Activated gamma-delta T cell treated with Interleukin-2 at 50 U/mL for 16 hours (primary cell): ENCODE measurements around the gene TBCB.
"Not testable (repeated sequence)": the region's sequence is repeated elsewhere in the genome, so short reads cannot be mapped to it uniquely, and the experiment has no call there.

Source experiments
- DNase-seq: peaks from one replicate; pipeline ENCODE4 v3.0.0-alpha.2; 2020

The TBCB gene

DNA sequence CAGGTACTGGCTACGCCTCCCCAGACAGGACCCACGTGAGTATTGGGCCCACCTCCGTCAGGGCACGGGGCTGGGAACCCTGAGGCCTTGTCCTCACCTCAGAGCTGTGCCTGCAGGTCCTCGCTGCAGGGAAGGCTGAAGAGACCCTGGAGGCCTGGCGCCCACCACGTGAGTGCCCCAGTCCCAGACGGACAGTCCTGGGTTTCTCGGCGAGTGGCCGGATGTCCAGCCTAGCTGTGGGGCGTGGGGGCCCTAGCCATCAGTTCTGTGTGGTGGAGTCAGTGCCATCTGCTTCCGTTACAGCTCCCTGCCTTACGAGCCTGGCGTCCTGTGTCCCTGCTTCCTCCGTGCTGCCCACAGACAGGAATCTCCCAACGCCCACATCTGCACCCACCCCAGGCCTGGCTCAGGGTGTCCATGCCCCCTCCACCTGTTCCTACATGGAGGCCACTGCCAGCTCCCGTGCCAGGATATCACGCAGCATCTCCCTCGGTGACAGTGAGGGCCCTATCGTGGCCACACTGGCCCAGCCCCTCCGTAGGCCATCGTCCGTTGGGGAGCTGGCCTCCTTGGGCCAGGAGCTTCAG is 12.1 kb upstream of the TBCB start:
- DNase-seq: no peak

DNA sequence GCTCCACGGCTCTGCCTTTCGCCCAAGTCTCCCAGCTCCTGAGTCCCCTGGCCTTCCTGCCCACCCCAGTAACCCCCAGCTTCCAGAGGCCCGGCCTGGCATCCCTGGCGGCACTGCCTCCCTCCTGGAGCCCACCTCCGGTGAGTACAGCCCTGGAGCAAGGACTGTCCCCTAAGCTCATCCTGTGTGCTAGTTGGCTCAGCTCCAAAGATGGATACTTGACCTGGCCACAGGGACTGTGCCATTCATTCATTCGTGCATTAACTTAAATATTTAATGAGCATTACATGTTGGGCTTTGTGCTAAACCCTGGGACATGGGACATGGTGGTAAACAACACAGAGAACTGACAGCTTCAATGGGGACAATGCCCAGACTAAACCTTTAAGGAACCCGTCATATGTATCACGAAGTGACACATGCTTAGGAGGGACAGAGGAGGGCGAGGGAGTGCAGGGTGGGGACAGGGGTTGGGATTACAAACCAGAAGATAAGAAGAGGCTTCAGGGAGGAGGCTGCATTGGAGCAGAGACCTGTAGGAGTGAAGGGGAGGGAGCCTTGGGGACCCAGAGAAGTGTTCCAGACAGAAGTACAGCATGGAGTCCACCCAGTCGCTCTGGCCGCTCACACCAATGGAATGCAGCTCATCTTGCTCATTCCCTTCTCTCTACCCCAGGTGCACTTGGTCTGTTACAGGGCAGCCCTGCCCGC is 11.3 kb upstream of the TBCB start:
- no peak for DNase-seq

DNA sequence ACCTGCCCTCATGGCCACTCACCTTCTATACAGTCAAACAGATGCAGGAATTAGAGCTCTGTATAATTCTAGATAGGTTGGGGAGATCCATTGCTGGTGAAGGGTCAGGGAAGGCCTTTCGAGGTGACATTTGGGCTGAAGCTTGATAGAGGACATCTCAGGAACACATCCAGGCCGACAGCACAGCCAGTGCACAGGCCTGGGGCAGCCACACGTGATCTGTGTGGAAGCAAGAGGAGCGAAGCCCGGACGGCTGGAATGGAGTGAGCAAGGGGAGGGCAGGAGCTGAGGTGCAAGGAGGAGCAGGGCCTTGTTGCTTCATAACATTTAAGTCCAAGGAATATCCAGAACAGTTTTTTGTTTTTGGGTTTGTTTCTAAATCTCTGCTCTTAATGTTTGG is 8.8 kb upstream of the TBCB start:
- DNase-seq: no peak

DNA sequence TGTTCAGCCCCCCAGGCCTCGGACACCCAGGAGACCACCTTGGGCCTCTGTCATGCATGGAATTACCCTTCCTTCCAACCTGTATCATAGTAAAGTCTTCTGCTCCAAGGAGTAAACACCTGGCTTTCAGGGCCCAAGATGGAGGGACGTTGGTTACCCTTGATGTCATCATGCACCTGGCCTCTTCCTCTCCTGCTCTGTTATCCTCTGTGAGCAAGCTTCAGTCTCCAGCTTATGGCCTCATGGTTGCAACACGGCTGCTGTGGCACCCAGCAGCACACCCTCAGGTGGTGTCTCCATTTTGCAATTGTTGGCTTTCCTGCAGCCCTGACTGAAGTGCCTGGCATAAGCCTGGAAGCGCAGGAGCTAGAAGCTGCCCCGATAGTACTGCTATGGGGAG is 8.3 kb upstream of the TBCB start:
- no peak for DNase-seq

DNA sequence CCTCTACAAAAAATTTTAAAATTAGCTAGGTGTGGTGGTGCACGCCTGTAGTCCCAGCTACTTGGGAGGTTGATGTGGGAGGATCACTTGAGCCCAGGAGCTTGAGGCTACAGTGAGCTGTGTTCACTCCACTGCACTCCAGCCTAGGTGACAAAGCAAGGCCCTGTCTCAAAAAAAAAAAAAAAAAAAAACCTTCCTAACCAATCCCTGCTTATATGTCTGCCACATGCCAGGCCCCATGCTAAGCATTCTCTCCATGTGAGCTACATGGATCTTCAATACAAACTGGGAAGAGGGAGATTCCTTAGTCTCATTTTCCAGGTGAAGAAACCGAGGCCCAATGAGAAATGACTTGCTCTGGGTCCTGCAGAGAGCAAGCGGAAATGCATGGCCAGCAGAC is 6.6 kb upstream of the TBCB start:
- no peak for DNase-seq

DNA sequence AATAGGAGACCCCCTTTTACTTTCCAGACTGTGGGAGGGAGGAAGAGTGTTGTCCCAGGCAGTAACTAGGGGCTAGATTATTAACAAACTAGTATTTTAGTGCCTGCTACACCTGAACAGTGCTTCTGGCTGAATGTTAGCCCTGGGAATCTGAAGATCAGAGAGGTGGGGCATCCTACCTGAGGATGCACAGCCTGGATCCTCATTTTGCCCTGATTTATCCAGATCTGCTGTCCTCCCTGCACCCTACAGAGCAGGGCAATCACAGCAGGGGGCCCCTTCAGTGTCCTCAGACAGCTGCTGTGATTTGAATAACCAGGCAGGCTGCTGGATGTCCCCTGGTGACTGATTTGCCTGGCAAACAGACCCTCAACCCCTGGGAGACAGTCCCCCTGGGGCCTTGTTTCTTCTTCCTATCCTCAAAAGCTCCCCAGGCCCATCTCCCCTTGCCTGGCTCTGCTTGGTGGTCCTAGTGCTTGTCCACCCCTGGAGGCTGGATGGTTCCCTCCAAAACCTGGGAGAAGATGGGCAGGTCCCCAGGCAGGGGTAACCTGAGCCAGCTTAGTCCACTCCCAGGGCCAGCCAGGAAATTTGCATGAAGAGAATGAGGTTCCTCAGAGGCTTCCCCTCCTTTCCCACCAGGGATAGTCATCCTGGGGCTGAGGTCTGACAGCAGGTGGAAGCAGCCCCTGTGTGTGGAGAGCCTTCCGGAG is 4.6 kb upstream of the TBCB start, which contains the start of gene OVOL3:
Gene OVOL3 (plus strand): TSS at position 657 of the 713 bp plus-strand sequence. CDS start 60 bp downstream, outside the sequence.
- no peak for DNase-seq

DNA sequence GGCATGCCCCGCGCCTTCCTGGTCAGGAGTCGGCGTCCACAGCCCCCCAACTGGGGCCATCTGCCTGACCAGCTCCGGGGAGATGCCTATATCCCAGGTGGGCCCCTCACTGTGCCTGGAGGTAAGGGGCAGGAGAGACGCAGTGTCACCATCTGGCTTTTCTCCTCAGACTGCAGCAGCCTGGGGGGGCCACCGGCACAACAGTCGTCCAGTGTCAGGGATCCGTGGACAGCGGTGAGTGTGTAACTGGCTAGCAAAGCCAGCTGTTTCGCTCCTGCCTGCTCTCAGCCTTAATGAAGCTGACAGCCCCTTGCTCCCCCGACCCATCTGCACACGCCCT is 4.1 kb upstream of the TBCB start:
- DNase-seq: no peak

DNA sequence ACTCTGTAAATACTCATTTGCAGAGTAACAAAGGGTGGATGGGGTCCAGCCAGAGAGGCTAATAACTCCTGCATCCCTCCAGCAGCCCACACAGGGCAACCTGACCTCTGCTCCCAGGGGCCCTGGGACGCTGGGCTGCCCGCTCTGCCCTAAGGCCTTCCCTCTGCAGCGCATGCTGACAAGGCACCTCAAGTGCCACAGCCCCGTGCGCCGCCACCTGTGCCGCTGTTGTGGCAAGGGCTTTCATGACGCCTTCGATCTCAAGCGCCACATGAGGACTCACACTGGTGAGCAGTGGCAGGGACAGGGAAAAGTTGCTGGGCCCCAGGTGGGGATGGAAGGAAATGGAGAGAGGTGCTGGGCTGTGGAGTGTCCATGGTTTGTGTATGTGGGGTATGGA is 2.6 kb upstream of the TBCB start:
- DNase-seq: no peak

DNA sequence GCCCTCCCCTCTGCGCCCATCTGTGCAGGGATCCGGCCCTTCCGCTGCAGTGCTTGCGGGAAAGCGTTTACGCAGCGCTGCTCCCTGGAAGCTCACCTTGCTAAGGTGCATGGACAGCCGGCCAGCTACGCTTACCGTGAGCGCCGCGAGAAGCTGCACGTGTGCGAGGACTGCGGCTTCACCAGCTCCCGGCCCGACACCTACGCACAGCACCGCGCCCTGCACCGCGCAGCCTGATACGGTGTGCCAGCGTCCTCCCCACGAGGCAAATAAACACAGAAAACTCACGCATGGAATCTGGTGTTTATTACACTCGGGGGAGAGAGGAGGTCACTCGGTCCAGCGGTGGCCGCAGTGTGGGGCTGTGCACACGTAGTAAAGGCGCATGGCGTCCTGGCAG is 1.8 kb upstream of the TBCB start:
- DNase-seq: no peak

DNA sequence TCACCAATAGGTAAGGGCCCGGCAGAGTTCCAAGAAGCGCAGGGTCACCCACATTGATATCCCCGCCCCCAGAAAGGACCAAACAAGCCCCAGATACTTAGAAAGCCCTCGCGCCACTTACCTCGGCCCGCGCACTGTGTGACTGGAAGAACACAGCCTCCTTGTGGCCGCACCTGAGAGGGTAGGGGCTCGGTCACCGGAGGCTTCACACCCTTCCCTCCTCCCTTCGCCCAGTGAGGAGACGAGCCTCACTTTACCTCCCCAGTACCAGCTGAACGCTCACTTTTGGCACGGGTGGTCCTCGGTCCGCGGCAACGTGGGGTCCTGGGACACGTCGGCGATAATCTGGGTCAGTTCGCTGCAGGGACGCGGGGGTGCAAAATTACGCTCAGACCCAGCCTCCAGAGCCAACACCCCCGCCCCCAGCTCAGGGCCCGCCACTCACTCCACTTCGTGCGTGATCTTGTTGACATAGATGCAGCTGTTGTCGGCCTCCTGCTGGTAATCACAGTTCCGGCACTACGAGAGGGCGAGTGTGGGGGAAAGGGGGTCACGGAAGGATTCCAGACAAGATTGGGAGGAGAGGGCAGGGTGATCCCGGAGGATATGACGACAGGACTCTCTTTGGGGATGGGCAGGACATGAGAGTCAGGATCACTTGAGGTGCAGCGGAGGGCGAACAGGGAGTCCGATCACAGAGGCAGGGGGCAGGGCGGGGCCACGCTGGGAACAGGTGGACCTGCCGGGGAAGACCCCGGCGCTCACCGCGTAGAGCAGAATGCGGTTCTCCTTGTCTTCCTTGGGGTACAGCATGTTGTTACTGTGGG is 1.2 kb upstream of the TBCB start:
- no peak for DNase-seq

DNA sequence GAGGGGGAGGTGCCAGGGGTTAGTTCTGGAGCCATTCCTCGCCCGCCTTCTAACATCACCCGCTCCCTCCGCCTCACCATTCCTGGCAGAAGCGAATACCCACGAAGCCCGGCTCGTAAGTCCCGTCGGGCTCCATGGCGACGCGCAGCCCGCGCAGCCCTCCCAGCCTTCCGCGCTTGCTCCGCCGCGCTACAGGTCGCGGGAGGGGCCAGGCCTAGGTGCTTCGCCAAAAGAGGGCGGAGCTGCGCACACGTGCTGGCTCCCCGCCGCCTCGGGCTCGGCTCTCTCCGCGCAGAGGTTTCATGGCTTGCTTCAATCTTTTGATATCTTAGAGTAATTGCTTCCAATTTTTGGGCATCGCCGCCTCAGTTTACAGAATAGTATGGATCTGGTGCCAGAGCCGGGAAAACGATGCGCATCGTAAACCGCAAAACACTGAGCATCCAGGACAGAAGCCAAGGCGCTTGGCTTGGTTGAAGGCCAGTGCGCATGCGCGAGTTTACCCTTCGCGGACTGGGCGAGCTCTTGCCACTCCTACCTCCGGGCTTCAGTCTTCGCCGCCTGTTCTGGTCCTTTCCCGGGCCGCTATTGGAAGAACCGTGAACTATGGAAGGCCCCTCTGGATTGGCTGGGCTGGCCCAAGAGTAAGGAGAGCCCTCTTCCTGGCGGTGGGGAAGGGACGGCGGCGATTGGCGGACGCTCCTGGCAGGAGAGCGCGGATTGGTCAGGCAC is 381 bp upstream of the TBCB start, which contains the start of gene POLR2I:
Gene POLR2I (minus strand): TSS at position 155 of the 732 bp plus-strand sequence. CDS start 19 bp downstream, at position 136.
- DNase-seq: peak; percentile 98

DNA sequence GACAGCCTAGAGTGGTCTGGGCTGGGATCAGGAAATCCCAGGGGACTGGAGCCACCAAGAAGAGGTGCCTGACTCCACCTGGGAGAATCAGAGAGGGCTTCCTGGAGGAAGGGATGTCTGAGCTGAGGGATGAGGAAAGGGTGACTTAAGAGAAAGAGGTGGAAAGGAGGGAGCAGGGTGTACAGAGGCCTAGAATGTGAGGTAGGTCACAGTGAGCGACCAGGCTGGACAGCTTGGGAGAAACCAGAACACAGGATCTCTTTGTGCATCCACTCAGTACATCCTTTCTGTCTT is 1.0 kb downstream of the TBCB start:
- no peak for DNase-seq

DNA sequence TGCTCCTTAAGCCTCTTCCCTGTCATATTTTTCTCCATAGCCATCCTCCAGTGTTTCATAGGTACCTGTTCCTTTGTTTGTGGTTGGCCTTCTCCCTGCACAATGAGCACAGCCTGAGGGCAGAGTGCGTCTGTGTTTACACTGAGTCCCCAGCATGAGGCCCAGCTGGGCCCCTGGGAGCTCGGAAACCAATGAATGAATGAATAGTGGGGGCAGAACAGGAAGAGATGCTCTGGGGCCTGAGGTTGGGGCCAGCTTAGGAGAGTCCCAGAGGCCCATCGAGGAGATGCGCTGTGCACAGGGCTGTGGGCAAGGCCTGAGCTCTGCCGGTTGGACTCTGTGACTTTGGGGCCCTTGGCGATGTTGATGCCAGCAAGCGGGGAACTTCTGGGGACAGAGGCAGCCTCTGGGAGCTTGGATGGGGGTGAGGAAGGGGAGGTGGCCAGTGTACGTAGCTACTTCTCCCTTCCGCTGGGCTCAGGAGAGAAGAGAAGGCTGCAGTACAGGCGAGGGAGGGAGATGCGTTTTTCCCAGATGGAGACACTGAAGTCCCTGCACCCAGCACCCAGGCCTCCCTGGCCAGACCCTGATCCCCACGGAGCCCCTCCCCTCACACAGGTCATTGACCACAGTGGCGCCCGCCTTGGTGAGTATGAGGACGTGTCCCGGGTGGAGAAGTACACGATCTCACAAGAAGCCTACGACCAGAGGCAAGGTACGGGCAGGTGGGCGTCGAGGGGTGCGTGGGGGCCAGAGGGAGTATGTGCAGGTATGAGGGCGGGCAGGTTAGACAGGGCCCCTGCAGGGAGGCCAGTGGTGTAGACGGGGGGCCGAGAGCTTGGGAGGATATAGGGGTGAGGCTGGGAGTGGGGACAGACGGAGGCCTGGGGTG is 5.1 kb downstream of the TBCB start:
- no peak for DNase-seq

DNA sequence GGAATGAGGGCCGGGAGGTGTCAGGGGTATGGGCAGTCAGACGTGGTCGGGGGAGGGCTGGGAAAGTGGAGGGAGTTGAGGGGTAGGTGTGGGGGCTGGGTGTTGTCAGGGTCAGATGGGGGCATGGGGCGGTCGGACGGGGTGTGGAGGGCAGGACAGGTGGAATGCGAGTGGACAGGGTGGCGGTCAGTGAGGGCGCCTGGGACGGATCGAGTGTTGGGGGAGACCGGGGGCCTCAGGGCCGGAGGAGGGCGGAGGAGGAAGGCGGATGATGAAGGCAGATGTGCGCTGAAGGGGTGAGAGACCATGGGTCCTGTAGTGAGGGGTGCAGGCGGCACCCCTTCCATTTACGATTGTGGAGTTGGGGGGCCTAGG is 5.7 kb downstream of the TBCB start:
- no peak for DNase-seq

DNA sequence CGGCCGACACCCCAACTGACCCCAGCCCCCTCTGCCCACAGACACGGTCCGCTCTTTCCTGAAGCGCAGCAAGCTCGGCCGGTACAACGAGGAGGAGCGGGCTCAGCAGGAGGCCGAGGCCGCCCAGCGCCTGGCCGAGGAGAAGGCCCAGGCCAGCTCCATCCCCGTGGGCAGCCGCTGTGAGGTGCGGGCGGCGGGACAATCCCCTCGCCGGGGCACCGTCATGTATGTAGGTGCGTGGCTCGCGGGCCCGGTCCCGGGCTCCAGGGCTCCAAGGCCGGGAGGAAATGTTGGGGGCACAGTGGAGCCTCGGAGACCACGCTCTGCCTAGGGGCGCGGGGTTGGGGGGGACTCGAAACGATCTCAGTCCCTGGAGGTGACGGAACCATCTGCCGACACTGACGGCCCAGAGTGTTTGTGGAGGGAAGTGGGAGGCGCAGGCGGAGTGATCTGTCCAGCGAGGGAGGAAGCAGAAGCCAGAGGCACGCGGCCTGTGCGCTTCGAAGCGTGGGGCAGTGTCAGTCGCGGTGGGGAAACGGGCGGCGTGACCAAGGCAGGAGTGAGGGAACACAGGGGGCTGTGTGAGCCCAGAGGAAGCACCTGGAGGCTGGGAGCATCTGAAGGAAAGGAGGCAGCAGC is 6.3 kb downstream of the TBCB start:
- no peak for DNase-seq

DNA sequence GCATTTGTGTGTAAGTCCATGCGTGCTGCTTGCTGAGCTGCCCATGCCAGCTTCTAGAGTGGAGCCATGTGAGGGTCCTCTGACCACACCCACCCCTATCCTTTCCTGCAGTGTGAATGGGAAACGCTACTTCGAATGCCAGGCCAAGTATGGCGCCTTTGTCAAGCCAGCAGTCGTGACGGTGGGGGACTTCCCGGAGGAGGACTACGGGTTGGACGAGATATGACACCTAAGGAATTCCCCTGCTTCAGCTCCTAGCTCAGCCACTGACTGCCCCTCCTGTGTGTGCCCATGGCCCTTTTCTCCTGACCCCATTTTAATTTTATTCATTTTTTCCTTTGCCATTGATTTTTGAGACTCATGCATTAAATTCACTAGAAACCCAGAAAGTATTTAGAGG is 10.3 kb downstream of the TBCB start:
- DNase-seq: no peak

DNA sequence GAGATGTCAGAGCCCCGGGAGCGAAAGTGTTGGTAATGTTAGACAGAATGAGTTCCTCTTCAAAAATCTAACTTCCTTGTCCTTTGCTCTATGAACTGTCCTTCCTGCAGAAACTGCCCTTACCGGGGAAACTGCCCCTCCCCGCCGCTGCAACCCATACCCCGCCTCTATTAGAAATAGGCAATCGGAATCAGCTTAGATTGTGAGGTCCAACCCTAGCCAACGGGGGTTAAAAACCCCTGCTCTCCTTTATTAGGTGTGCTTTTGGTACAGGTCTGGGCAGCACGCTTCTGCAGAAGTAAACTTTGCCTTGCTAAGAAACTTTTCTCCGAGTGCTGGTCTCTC is 13.1 kb downstream of the TBCB start:
- DNase-seq: no peak

DNA sequence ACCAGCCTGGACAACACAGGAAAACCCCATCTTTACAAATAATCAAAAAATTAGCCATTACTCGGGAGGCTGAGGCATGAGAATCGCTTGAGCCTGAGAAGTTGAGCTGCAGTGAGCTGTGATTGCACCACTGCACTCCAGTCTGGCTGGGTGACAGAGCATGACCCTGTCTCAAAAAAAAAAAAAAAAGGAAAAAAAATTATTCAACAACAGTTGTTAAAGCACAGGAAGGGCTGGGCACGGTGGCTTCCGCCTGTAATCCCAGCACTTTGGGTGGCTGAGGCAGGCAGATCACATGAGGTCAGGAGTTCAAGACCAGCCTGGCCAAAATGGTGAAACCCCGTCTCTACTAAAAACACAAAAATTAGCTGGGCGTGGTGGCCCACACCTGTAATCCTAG is 16.0 kb downstream of the TBCB start:
- not testable (repeated sequence) for DNase-seq

DNA sequence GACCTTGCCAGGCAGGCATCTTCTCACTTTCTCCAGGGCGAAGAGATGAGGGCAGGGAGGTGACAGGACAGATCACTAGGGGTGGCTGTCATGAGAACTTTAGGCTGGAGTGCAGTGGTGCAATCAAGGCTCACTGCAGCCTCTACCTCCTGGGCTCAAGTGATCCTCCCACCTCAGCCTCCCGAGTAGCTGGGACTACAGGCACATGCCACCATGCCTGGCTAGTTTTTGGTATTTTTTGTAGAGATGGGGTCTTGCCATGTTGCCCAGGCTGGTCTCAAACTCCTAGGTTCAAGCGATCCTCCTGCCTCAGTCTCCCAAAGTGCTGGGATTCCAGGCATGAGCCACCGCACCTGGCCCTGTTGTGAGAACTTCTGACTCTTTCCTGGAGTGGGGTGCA is 19.6 kb downstream of the TBCB start:
- not testable (repeated sequence) for DNase-seq

DNA sequence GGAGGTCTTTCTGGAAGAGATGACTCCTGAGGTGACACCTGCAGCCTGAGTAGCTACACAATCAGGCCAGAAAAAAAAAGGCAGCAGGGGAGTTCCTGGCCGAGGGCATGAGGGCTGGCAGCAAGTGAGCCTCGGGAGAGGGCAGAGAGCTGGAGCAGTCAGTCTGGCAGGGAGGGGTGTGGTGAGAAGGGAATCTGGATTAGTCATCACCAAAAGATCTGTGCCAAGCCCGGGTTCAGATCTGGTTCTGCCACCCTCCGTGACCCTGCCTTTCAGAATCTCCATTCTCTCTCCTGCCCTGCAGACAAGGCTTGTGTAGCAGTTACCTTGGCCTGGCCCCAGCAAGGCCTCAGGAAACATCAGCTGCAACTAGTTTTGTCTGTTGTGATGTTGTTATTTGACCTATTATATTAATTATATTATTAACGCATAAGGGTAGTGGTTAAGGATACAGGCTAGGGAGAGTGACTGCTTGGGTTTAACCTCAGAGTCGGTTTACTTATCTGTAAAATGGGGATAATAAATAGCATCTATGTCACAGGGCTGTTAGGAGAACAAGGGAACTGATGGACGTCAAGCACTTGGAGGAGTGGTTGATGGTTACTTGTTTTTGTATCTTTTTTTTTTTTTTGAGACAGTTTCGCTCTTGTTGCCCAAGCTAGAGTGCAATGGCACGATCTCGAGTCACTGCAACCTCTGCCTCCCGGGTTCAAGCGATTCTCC is 21.9 kb downstream of the TBCB start:
- DNase-seq: no peak

DNA sequence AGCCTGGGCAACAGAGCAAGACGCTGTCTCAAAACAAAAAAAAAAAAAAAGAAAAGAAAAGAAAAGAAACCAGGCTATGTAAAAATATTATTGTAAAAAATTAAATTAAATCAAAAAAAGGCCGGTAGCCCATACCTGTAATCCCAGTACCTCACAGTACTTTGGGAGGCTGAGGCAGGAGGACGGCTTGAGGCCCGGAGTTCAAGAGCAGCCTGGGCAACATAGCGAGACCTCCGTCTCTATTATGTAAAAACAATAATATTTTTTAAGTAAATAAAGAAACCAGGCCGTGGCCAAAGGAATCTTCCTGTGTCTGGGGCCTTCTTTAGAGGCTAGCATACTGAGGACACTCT is 23.8 kb downstream of the TBCB start:
- DNase-seq: no peak
